Germinal center (tissue), 1 donor: ENCODE results near the gene NDUFA11.

Experiments used
- DNase-seq: peaks from one replicate; pipeline ENCODE4 v3.0.0; 2012; ENCODE audit warnings: mixed read lengths, low spot score

Gene NDUFA11

DNA sequence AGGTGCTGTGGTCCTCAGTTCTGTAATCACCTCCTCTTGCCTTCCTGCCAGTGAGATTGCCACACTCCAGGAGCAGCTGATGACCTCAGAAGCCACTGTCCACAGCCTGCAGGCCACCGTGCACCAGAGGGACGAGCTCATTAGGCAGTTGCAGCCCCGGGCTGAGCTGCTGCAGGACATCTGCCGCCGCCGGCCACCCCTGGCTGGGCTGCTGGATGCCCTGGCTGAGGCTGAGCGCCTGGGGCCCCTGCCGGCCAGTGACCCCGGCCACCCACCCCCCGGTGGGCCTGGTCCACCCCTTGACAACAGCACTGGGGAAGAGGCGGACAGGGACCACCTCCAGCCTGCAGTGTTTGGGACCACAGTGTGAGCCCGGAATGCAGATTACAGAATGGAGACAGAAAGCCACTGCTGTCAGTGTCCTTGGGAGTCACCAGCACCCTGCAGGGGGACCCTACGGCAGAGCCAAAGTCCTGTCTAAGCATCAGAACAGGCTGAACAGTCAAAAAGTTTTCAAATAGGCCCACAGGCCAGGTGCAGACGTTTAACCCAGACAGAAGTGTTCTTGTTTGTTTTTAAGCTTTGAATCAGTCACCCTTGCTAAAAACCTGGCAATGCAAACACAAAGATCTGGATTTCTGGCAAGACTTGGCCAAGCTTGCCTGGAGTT is 5.3 kb upstream of the NDUFA11 start:
- no peak for DNase-seq

DNA sequence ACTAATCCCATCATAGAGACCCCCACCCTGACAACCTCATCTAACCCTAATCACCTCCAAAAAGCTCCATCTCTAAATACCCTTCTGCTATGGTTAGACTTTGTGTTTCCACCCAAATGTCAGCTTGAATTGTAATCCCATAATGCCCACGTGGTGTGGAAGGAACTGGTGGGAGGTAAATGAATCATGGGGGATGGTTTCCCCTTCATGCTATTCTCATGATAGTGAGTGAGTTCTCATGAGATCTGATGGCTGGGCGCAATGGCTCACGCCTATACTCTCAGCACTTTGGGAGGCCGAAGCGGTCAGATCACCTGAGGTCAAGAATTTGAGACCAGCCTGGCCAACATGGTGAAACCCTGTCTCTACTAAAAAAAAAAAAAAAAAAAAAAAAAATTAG is 3.7 kb upstream of the NDUFA11 start:
- DNase-seq, result no peak

DNA sequence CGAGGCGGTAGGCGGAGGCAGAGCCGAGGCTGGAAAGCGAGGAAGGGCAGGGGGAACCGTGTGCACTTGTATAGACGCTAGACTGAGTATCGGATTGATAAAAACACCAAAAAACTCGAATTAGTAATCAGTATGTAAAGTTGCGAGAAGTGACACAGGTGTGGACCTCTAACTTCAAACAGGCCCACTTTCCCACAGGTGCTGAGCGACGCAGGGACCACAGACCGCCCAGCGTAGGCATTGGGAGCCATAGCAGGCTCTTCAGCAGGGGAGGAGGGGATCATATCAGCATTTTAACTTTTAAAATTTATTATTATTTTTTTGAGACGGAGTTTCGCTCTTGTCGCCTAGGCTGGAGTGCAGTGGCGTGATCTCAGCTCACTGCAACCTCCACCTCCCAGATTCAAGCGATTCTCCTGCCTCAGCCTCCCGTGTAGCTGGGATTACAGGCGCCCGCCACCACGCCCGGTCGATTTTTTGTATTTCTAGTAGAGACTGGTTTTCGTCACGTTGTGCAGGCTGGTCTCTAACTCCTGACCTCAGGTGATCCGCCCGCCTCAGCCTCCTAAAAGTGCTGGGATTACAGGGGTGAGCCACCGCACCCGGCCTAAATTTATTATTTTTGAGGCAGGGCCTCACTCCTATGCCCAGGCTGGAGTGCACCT is 1.7 kb upstream of the NDUFA11 start:
- DNase-seq, result no peak

DNA sequence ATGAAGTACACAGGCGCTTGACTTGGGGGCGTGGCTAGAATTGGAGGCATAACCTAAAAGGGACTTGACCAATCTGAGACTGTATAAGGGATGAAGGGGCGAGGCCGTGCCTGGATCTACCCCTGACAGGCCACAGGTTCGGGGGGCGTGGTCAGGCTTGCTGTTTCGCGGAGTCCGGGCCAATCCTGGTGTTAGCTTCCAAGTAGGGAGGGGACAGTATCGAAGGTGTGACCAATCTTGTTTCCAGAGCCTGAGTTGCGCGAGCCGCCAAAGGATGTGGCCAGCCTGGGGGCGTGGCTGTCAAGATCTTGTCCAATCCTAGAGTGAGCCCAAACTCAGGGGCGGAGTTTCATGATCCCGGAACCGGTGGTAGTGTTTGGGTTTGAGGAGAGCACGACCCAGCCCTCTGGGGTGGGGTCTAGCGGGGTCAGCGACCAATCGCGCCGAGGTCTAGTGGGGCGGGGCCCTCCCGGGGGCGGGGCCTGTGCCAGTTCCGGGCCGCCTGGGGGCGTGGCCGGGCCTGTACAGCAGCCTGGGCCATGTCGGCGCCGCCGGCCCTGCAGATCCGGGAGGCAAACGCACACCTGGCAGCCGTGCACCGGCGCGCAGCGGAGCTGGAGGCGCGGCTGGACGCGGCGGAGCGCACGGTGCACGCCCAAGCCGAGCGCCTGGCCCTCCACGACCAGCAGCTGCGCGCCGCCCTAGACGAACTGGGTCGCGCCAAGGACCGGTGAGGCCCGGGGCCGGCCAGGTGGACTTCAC is 943 bp upstream of the NDUFA11 start, which contains the start of gene VMAC:
TSS of gene VMAC (plus strand) at position 521 of the 762 bp plus-strand sequence. CDS start at position 540, 19 bp downstream.
- peak; percentile 98 for DNase-seq

DNA sequence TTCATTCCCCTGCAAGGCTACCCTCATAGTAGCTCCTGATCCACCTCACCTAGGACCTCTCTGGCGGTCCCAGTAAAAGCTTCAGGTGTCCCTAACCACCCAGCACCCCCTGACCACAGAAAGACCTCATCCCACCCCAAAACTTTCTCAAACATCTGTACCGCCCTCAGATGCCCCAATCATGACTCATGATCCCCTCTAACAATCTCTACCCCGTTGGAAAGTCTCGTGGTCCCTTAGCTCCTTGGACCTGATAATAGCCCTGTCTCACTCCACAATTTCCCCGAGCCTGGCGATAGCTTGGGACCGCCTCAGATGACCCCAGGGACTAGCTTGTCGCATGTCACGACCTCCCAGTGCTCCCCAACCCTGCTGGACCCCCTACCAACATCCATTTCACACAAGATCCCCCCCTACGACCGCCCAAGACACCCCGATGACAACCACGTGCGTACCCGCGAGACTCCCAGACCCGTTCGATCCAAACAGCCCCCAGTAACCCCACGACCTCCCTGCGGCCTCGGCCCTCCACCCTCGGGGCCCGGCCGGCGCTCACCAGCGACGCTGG is 450 bp downstream of the NDUFA11 start:
- no peak for DNase-seq

DNA sequence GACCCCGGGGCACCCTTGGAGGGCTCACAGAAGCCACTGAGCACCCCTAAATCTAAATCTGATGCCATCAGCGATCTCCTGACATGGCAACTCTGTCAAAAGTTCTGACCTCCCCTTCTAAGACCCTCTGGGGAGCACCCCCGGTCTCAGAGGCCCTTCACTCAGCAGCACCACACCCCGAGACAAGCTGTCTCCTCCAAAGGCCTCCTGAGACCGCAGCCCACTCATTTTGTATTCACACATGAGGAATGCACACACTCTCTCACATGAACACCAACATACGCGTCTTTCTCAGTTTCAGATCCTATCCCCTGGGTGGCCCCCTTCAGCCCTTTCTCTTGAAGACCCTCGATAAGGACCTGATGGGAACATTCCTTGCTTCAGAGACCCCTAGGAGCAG is 2.6 kb downstream of the NDUFA11 start:
- no peak for DNase-seq

DNA sequence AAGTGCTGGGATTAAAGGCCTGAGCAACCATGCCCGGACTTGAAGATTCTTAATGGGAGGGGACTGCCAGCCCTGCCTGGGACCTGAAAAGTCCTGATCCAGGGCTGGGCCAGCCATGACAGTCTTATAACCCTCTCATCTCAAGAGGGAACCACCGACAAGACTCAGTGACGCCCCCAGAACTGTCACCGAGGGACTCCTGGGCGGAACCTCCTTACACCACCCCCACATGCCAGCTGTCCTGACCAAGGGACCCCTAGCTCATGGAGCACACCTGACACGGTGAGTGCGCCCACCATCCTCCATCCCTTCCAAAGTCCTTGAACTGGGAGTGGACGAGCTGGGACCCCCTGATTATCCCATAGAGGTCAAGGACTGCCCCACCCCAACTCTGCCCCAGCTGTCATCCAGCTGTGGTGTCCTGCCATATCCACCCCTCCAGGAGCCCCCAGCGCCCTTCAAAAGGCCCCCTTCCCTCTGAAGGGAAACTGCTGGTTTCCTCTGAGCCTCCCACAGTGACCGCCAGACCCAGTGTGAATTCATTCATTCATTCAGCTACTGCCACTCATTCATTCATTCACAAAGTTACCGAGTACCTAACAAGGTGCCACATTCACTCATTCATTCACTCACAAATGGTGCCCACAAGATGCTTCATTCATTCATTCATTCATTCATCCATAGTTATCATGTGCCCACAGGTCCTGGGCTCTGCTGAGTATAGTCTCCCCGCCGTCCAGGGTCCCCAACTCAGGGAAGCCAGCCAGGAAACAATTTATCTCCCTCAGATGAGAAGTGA is 3.7 kb downstream of the NDUFA11 start:
- no peak for DNase-seq

DNA sequence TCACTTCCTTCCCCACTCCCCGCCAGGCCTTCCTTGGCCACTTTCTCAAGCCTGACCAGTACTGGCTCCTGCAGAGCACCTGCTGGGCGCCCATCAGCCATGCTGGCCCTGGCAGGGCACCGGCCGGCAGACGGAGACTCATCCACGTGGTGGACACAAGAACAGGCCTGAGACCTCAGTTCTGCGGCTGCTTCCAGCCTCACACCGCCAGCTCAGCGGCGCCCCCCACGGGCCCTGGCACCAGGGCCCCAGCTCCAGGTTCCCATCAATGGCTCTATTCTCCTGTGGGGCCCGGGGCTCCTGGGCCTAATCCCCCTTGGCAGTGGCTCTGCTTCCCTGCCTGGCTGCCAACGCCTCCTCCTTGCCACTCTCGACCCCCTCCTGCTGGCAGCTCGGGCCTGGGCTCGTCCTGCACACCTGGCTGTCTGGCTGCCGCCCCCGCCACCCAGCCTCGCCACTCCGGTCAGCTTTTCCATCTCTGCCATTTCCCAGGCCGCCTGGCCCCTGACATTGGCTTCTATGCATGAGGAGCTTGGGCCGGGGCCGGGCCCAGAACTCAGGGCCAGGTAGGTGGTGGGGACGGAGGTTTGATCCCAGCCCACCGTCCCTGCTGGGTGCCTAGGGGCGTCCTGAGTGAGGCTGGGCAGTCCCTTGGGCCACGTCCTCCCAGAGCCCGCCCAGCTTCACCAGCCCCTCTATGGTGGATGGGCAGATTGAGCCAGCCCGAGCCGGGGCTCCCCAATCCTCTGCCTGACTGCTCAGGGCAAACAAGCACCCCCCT is 6.2 kb downstream of the NDUFA11 start:
- no peak for DNase-seq

DNA sequence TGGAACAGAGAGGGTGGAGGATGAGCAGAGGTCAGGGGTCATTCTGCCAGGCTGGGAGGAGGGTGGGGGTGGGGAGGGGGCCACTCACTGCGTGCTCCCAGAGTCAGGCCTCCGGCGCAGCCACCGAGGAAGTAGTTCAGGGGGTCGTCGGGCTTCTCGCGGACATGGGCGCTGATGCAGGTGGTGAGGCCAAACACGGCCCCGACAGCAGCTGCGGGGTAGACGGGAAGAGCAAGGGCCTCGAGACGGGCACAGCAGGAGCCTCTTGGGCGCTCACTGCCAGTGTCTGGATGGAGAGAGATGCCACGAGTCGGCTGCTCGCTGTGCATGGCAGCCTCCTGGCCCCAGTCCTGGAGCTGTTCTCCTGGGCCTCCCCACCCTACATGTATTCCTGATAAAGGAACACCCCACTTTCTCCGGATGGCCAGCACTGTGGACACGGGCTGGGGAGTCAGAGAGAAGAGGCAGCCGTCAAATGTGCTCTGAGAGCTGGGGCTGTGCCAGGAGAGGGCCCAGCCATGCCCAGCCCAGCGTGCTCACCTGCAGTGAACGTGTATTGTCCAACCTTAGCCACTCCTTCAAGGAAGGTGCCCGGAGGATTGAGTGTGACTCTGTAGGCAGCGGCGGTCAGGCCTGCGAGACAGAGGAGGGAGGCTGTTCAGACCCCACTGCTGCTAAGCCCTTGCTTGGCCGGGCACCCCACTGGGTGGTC is 7.1 kb downstream of the NDUFA11 start:
- DNase-seq, result no peak

DNA sequence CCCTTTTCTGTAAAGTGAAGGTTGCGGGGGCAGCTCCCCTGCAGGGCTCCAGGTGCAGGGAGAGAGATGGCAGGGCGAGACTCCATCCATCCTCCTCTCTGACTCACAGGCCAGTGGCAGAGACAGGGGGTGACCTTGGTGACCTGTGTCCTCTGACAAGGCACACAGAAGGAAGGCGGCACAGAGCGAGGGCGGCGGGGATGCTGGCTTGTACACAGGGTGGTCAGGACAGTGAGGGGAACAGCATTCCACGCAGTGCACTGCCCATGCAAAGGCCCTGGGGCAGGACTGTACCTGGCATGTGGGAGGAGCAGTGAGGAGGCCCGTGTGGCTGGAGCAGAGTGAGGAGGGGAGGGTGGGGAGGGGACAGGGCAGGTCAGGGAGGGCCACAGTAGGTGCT is 7.7 kb downstream of the NDUFA11 start:
- no peak for DNase-seq

DNA sequence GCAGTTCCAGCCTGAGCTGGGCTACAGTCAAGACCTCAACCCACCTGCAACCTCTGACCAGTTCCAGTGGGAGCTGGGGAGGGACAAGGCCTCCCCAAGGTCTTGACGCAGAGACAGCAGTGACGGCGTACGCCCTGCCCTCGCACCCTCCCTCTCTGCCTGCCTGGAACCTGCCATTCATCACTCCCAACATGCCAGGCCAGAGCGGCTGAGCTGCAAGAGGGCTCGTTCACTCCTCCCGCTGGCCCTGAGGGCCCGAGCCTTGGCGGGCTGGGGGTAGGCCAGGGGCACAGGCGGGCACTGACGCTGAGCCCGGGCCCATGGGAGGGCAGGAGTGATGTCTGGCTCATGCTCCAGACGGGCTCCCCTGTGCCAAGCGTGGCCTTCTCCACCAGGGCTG is 8.2 kb downstream of the NDUFA11 start:
- no peak for DNase-seq

DNA sequence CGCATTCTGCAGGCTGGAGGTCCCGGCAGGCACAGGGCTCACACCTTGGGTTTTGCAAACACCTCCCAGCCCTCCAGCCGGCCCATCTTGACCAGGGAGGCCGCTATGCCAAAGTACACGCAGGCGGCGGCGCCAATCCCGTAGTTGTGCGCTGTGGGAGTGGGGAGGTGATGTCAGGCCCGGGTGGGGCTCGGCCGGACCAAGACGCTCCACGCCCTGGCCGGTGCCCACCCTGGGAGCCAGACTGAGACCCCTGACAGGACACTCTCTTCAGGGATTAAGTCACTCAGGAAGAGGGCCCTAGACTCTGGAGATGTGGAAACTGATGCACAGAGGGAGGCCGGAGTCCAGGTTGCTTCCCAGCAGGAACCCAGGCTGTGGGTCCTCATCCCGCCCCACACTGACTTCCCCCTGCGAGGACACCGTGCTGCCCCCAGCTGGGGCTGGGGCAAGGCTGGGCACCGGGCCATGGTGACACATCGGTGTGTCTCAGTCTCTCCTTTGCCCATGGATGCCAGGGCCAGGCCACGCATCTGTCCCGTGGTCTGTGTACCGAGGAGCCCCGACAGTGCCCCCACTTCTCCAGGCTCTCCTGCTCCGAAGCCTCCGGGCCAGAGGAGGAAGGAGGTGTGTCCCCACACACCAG is 8.8 kb downstream of the NDUFA11 start:
- no peak for DNase-seq

DNA sequence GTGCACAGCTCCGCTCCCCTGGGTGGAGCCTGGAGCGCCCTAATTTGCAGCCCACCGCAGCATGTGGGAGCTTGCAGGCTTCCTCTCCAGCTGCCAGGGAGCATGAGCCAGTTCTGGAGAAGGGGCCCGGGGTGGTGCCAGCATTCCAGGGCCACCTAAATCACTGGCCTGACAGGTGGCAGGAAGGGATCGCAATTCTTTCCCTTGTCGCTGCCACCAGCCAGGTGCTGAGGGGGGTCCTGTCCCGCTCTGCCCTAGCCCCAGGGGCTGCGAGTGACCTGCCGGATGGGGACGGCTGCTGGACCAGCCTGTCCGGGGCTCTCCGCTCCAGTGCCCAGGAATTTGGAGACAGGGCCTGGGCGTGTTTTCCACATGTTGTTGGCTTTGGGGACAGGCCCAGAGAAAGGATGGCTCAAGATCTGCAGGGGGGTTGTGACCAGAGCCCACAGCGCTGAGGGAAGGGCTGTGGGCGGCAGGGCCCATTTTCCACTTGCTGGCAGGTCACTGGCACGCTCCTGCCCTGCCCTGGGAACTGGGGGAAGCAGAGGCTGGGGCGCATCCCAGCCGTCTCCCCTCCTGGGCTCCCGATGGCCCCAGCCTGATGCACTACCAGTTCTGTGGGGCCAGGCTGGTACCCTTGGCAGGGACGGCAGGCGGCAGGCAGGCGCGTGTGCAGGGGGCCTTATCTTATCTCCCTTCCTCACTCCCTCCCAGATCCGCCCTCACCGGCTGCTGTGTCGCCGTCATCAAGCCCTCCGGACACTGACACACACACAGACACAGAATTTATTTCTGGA is 9.5 kb downstream of the NDUFA11 start:
- no peak for DNase-seq

DNA sequence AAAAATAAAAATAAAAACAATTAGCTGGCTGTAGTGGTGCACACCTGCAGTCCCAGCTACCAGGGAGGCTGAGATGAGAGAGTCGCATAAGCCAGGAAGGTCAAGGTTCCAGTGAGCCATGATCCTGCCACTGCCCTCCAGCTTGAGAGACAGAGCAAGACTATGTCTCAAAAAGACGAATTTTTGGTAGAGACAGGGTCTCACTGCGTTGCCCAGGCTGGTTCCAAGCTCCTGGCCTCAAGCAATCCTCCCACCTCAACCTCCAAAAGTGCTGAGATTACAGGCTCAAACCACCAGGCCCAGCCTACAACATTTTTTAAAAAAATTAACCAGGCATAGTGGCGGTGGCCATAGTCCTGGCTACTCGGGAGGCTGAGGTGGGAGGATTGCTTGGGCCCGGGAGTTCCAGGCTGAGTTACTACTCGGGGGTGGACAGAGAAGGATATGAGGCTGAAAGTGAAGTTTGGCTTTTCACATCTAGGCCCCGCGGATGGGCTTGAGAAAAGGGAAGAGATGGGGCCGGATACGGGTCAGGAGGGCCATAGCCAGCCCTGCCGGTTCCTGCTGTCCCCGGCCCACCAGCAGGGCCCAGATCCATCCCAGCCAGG is 10.2 kb downstream of the NDUFA11 start:
- no peak for DNase-seq

DNA sequence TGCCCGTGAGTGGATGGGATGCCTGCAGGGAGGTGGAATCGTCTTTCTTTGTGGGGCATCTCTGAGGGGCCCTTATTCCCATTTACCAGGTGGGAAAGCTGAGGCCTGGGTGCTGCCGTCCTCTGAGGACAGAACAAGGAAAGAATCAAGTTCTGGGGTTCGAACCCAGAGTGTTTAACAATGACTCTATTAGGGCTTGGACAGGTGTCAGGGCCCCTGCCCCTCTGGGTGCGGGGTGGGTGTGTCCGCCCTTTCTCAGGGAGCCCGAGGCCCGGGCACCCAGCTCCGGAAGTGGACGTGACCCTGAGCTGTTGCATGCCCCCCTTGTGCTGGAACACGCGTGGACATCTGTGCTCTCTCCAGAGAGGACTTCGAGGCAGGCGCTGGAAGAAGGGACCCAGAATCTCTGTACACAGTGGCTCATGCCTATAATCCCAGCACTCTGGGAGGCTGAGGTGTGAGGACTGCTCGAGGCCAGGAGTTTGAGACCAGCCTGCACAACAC is 10.8 kb downstream of the NDUFA11 start:
- no peak for DNase-seq

DNA sequence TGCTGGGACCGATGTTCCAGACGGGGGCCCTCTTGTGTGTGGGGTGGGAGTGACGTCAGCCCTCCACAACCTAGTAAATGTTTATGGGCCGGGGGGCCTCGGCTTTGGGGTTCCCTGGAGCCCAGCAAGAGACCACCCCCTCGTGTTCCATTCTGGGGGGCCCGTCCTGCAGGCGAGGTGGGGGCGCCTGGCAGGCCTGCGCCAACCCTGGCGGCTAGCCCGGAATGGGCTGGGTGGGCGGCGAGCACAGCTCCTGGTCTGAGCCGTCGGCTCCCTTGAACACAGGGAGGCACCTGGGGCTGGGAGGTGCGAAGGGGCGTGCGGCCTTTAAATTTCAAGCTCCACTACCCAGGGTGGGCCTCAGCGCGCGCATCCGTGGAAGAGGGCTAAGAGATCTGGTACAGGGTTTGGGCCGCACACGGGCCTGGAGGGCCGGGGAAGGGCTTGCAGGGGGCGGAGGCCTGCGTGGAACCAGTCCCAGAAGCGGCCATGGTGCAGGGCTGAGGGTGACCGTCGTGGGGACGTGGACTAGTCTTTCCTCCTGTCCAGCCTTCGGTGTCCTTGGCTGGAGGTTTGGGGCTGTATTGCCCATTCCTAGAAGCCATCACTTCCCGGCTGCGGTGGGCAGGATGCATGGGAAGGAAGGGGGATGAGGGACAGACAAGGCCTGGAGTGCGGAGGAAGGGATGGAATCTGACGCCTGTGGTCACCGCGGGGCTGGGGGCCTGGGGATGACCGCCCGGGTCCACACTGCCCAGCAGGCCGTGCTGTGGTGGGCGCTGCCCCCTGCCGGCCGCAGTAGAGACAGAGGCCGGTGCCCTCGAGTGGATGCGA is 11.4 kb downstream of the NDUFA11 start:
- no peak for DNase-seq

DNA sequence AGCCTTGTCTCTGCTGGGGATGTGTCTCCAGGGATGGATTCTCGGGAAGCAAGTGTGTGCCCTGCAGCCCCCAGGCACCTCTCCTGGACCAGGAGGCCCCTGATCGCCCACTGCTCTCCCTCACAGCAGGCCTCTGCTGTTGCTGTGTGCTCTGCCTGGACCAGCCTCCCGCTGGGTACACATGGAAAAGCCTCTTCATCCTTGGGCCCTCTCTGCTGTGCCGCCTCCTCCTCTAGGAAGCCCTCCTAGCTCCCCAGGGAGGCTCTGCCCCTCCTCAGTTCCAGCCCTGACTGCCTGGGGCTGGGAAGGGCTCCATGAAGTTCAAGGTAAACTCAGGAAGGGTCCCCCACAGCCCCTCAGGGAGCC is 12.0 kb downstream of the NDUFA11 start:
- no peak for DNase-seq

DNA sequence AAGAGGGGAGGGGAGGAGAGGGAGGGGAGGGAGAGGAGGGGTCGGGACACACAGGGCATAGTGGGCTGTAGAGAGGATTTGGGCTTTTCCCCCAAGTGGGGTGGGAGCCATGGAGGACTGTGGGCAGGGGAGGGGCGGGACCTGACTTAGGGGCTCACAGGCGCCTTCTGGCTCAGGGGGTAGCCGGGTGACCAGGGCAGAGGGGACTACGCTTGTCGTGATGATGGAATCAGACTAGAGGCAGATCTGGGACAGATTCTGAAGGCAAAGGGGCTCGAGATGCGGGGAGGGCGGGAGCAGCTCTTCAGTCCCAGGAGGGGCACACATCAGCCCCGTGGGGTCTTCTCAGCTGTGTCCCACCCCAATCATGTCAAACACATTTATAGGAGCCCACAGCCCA is 13.5 kb downstream of the NDUFA11 start:
- DNase-seq, result no peak
